NCI-H510A (cell line): Measurements from ENCODE around the gene INSYN1.

ENCODE experiments used
- DNase-seq: peaks from one replicate; lab custom pipeline; 2025; lab: John Stamatoyannopoulos, UW

INSYN1 gene

DNA sequence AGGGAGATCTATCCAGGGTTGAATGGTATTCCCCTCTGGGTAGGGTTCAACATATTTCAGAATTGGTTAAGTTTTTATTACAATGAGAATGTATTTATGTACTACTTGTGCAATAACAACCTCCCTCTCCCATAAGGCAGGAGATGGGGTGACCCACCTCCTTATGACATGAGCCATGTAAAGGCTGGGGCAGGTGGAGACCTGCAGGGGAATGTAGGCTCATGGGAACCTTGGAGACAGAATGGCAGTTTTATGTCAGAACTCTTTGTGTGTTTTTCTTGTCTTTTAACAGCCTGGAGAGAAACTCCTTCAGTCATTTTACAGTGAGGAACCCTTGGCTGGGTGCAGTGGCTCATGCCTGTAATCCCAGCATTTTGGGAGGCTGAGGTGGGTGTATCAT is 24.6 kb upstream of the INSYN1 start:
- no peak for DNase-seq

DNA sequence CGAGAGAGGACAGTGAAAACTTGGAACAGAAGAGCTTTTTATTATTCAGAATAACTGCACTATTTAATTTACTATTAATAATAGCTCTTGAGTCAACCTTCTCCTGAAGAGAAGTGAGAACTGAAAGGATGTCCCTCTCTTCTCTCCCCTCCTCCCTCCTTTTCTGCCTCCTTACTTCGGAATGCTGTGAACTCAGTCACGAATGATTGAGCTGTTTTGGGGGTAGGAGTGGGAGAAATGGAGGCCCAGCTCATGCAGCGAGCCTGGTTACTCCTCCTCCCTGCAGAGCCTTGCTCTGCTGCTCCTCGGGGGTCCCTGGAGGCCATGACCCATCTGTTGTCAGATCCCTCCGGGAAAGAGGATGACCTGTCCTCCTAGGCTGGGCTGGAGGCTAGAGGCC is 20.3 kb upstream of the INSYN1 start:
- no peak for DNase-seq

DNA sequence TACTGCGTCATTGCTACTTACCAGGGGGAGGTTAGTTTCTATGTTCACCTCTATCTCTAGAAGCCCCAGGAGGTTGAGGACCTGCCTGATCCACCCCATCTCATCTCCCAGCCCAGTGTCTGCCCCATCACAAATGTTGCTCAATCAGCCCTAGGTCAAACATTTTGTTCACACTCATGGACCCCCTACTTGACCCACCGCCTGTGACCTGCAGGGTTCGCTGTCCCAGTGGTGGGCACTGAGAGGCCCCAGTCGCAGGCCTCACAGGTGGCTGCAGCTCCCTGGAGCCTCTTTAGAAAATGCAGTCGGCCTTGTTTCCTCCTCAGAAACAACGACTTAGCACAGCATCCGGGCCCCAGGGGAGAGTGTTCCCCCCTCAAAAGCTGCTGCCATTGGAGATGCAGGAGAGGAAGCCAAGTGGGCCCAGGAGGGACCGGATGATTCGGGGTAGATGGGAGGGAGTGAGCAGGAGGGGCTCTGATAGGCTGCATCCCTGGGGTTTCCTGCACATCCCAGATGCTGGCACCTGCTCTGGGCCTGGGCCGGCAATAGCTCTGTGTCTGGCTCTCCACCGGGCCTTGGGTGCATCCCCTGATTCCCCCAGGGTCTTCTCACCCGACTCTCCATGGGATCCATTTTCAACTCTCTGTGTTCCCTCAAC is 18.4 kb upstream of the INSYN1 start:
- no peak for DNase-seq

DNA sequence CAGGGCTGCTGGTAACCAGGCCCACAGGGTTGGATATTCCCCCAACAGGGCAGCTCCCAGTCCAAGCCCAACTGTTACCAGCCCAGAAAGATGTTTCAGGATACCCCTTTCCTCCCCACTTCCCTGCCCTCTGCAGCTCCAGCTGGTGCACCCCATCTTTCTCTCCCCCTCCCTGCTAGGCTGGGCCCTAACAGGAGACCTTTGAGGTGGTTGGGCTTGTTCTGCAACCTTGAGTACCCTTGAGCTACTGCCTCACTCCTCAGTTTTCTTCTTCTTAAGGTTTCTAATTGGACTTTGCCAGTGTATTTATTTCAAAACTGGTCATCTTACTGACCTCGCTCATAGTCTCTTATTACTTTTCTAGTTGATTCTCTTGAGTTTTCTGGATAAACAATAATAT is 16.9 kb upstream of the INSYN1 start:
- no peak for DNase-seq

DNA sequence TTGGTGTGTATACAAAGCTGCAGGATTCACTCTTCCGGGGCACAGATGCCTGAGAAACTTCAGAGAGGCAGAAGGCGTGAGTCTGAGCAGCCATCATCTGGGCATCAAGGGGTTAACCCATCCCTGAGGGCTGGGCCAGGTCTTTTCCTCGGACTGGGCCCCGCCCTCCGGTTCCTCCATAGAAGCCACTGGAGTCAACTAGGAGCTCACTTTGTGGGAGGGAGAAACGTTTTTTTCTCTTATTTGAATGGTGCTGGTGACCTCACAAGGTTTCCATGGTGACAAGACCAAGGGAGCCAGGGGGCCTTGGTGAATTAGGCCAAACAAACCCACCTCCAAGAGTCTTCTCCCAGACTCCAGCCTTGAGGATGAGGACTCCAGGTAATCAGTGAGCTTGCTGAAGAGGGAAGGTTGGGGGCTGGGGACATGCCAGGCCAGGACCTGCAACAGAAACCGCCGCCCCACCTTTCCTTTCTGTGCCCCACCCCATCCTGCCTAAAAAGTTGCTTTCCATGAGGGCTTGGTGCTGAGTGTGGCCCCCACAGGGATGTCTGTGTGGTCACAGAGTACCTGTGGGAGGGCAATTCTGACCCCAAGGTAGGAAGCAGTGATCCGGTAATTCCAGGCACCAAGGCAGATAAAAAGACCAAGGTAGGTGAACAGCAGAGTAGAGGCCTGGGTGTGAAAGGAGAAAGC is 14.8 kb upstream of the INSYN1 start:
- DNase-seq = no peak

DNA sequence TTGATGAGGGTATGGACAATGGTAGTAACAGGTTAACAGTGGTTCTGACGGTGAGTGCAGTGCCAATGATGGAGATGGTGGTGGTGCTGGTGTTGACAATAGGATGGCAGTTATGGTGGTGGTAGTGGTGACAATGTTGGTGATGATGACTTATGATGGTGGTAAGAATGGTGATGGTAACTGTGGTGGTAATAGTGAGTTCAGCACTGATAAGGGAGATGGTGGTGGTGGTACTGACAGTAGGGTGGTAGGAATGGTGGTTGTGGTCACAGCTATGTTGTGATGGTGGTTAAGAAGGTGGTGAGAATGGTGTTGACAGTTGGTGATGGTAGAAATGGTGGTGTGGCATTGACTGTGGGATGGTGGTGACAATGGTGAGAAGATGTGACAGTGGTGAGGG is 13.4 kb upstream of the INSYN1 start:
- no peak for DNase-seq

DNA sequence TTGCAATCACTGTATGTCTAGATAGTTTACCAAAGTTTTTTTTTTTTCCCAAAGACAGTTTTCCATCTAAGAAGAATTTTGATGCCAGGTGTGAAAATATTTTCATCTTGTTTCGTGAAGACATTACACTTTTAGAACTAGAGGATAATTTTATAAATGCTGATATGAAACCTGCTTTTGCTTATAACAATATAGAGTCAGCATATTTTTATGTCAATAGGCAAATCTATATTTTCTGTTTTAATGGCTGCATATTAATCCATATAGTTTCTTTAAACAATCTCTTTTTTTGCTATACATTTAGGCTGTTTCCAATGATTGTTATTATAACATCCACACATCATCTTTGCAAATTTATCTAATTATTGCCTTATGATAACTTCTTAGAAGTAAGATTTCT is 12.6 kb upstream of the INSYN1 start:
- DNase-seq = no peak

DNA sequence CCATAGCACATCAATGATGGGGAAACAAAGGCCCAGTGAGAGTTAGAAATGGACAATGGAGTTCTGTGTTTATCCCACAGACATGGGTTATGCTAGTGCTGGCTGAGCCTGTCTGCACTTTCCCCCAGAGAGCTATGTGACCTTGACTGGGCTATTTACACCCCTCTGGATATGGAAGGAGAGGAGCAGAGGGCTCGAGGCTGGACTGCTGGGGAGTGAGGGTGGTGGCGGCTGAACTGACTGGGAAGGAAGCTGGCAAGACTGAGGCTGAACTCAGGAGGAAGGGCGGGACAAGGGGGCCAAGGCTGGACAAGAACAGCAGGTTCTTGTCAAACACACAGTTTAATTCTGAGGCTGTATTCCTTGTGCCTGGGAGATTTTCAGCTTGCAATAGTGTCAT is 10.8 kb upstream of the INSYN1 start:
- no peak for DNase-seq

DNA sequence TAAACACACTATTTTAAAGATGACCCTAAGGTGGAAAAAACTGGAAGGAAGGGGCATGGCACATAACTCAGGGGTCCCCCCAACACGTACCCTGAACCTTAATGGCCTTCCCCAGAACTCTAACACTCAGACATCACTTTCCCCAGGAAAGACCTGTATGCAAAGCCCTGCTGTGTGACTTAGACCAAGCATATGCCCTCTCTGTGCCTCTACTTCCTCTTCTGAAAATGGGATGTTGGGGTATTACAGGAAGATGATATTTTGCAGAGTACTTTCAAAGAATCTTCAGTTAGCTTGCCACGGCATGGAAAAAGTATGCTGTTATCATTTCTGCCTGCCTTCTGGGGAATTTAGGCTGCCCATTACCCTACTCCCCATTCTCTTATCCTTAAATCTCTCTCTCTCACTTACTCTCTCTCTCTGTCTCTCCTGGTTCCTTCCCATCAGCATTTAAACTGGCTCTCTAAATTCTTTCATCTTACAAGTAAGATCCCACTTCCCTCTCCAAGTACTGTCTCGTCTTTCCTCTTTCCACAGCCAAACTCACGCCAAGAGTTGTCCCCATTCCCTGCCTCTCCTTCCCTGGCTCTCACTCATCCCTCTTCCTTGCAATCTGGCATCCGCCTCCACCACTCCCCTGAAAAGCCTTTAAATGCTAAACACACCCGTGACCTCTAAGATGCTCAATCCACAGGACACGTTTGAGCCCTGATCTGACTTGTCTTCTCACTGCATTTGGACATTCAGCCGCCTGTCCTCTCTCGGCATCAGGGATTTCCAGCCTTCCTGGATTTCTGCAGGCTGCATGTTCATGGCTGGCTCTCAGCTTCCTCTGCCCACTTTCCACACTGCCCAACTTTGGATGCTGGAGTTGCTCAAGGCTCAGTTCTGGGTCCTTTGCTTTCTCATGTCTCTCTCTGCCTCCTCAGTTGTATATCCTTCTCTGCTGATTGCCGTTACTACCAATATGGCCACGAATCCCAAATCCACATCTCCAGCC is 7.5 kb upstream of the INSYN1 start:
- no peak for DNase-seq

DNA sequence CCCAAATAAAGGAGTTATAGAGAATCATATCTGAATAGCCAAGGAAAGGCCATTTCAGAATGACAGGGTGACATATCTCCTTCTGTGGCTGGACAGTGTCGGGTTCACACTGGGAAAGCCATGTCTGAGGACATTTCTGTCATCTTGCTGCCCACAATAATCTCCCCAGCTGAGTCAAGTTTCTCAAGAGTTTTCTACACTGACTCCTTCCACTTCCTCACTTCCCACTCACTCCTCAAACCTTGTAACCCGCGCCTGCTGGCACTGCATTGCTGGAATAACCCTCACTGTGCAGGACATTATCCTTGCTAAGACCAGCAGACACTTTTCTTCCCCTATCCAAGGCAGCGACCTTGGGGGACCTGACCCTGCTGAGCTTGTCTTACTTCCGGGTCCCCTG is 5.3 kb upstream of the INSYN1 start:
- no peak for DNase-seq

DNA sequence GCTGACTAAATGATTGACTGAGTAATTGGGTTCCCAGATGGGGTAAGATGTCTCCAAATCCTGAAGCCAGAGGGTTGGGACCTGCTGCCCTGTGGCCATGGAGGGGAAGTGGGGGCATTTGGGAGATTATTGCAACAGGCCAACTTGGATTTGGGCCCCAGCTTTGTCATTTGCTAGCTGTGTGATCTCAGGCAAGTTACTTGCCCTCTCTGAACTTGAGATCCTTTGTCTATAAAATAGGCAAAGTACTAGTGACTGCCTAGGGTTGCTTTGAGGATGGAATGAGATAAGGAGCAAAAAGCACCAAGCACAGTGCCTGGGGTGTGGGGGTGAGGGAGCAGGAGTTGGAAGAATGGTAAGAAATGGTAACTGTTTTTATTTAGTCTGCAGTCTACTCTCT is 4.4 kb upstream of the INSYN1 start:
- no peak for DNase-seq

DNA sequence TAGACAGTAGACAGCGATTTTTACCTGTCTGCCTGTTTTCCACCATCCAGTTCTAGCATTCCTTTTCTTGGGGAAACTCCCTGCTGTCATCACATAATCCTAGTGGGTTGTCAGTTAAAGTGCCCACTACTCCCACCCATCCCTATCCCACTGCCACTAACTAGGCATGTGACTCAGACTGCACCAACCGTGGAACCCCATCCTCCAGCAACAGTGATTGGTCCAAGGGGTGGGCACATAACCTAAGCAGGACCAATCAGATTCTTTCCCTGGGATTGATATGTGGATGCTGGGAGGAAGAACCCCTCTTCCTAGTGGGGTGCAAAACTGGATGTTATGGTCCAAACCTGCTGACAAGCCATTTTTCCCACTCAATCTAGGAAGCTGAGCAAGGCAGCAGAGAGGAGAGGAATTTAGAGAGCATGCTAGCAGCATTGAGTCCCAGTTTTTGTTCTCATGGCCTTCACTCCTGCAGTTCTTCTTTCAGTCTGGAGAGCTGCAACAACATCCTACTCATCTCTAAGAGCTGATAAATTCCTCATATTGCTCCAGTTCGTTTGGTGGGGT is 3.9 kb upstream of the INSYN1 start:
- no peak for DNase-seq

DNA sequence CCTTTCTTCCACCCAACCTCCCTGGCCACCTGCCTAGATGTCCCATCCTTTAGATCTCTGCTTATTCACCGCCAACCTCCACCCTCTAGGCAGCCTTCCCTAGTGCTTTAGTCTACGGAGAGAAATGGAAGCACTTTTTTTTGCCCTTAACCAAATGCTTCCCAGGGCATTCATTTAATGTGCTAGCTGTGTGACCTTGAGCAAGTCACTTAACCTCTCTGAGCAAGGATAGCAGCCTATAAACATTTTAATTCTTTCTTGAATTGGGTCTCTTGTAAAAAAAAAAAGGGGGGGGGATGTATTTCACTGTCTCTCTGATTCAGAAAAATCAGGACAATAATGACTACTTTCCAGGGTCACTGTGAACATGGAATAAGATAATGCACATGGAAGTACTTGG is 3.2 kb upstream of the INSYN1 start:
- DNase-seq = no peak

DNA sequence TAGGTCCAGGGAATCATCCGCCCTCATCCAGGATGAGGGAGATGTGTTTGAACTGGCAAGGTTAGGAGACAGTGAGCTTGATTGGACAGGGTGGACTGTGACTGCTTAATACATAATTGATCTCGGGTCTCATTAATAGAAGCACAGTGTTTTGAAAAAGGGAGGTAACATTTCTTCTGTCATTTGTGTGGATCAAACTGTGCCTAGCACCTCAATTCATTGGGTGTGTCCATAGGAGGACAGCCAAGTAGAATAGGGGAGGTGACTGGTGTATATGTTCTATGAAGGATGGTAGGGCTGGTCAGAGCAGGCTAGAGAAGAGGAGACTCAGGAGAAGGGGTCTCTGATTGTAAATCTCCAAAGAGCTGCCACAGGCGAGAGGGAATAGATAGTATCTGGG is 2.8 kb upstream of the INSYN1 start:
- no peak for DNase-seq

DNA sequence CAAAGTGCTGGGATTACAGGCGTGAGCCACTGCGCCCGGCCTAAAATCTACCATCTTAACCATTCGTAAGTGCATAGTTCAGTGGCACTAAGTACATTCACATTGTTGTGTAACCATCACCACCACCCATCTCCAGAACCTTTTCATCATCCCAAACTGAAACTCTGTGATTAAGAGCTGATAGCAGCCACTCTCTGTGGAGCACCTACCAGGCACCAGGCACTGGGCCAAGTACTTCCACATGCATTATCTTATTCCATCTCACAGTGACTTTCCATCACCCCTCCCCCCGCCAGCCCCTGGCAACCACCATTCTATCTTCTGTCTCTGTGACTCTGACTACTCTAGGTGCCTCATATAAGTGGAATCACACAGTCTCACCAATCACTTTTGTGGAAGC is 2.3 kb upstream of the INSYN1 start:
- no peak for DNase-seq

DNA sequence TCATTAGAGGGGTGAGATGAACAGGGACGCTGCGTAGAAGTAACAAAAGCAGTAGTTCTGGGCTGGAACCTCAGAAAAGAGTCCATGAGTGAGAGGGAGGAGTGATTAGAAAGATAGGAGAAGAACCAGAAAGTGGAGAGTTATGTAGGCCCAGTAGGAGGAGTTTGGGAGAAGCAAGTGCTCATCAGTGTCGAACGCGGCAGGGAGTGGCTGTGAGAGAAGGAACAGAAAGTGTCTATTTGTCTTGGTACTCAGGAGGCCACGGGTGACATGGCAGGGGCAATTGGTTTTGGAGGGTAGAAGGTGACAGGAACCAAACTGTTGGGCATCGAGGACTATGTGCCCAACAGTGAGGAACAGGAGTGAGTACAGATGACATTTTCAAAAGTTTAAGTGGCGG is 1.3 kb upstream of the INSYN1 start:
- no peak for DNase-seq

DNA sequence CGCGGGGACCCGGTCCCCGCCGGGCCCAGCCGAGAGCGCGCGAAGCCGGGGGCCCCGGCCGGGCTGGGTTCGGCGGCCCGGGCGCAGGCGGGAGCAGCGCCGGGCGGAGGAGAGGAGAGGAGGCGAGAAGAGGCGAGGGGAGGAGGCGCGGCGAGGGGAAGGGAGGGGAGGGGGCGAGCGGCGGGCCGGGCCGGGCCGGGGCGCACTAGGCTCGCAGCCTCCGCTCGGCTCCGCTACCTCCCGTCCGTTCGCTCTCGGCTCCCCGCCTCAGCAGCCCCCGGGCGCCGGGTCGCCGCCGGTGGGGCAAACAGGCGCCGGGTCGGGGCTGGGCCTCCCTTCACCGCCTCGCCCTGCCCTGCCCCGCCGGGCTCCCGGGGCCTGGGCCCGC is 351 bp downstream of the INSYN1 start:
- DNase-seq = no peak

DNA sequence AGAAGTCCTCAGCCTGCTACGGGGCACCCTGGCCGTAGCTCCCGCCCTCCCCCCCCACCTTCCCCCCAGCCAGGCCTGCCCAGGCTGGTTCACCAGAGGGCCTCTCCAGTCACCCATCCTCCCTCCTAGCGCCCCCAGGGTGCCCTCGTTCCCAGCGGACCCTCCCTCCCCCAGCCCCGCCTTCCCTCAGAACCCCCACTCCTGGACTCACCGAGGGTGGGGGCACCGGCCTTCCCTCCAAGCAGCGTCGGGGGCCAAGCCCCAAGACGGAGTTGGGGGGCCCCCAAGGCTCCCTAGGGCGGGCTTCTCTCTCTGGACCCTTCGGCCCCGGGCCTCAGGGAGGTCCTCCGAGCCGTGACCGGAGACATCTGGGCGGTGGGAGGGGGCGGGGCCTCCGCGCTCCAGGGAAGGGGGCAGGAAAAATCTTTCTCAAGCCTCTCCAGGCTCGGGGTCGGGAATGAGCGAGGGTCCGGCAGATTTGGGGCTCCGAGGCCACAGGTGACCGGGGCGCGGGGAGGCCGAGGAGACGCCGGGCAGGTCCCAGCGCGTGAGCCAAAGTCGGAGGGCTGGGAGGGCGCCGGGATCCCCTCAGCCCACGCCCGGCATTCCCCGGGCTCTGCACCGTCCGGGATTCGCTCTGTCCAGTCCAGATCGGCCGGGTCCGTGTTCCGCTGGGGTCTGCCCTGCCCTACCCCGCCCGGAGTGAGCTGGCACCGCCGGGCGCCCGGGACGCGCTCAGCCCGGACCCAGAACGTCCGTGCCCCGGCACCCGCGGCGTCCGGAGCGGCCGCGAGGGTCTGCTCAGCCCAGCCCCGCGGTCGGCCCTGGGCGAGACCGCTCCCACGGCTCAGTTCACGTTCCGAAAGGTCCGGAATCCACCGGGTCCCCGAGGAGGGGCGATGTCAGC is 999 bp downstream of the INSYN1 start:
- DNase-seq = no peak

DNA sequence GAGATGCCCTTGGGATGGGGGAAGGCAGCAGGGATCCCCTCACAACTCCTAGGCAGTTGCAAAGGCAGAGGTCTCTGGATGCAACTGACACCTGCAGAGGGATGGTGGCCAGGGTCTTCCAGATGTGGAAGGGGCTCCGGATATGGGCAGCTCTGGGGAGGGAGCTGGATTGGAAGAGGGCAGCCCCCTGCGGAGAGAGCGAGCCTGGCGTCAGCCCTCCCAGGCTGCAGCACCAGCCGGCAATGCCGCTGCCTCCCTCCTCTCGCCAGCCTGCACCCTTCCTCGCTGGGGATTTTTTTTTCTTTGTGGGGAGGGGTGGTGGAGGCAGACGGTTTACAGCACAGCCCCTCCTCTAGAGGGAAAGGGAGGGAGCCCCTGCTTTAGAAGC is 1.6 kb downstream of the INSYN1 start:
- DNase-seq = no peak

DNA sequence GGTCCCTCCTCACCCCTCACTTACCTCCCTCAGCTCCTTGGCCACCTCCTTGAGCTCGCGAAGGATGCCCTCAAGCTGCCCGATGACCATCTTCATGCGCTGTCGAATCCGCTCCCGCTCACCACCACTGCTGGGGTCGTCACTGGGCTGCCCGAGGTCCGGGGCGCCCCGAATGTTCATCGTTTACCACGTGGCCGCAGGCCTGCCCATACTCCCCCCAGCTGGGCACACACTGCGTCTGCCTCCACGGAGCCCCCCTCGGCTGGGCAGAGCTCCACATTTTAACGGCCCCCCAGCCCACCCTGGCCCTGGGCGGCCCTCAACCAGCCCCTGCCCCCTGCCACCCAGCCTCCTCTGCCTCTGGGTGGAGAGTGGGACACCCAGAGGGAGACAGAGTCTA is 2.2 kb downstream of the INSYN1 start:
- no peak for DNase-seq

DNA sequence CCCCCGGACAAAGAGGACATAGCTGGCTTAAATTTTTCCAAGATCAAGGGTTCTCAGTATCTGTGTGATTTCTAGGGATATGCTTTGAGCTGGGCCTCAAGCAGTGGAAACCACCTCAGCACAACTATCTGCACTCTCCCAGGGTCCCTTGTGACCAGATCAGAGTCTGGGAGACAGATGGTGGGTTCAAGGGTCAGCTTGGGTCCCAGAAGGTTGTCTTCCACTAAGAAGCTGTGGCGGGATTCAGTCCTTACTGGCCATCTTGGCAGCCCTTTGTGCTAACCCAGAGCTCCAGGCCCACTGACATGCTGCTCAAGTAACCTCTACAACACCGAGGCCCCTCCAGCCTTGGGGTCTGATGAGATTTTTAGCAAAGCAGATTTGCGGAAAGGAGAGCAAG is 2.7 kb downstream of the INSYN1 start:
- DNase-seq = no peak

DNA sequence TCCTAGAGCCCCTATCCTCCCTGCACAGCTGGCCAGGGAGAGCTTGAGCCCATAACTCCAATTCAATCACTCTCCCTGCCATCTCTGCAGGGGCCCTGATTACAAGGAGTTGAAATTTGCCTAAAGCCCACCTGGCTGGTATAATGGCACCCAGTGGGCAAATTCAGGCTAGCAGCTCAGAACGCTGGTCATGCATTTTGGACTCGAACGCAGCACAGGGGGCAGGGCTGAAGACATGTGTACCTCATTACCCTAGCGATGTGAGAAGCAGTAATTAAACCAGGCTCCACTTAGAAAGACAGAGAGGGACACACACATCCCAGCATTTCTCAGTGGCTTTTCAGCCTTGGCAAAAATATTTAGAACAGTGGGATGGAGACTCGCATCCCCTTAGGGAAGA is 3.2 kb downstream of the INSYN1 start:
- no peak for DNase-seq
